ENCODE data around the gene SOCS1.

DNA sequence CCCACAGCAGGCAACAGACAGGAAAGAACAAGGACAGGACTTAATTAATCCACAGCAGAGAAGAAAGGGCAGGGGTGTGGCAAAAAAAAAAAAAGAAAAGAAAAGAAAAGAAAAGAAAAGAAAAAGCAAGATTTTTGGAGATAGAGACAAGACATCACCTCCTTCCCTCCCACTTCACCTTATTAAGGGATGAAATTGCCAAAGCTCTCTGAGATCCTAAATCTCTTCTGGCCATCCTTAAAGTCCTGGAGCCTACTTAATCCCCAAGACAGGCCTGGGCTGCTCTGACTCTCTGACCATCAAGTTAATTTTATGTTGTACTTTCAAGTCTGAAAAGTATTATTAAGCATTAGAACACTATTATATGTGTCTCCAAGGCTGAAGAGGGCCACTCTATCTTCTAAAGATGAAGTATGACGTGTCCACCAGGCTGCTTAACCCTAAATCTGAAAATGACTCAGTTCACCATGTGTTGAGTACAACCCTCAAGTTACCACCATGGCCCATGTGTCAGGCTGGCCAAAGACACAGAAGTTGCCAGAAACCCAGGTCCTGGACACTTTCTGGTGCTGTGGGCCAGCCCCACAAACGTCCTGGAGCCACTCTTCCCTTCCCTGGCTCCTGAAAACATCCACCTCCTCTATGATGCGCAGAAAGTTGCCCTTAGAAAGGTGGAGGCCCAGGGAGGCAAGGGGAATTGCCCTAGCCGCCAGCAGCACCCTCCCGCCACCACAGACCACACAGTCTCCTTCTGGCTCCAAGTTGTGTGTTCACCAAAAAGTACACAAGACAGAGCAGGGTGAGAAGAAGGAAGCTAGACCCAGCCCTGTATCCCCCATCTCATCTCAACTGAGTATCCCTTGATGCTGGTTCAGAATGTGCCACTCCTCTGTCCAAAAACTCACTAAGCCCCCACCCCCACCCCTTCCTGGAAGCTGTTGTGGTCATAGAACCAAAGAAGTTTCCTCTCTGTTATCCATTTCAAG lies 2.7 kb downstream of the SOCS1 start:
- TF ChIP-seq POLR2AphosphoS5 (IDR thresholded peaks at IDR 0.05) = peak in 1 of 3 donors; percentile 35
- TF ChIP-seq, protein P1, sequence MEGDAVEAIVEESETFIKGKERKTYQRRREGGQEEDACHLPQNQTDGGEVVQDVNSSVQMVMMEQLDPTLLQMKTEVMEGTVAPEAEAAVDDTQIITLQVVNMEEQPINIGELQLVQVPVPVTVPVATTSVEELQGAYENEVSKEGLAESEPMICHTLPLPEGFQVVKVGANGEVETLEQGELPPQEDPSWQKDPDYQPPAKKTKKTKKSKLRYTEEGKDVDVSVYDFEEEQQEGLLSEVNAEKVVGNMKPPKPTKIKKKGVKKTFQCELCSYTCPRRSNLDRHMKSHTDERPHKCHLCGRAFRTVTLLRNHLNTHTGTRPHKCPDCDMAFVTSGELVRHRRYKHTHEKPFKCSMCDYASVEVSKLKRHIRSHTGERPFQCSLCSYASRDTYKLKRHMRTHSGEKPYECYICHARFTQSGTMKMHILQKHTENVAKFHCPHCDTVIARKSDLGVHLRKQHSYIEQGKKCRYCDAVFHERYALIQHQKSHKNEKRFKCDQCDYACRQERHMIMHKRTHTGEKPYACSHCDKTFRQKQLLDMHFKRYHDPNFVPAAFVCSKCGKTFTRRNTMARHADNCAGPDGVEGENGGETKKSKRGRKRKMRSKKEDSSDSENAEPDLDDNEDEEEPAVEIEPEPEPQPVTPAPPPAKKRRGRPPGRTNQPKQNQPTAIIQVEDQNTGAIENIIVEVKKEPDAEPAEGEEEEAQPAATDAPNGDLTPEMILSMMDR (IDR thresholded peaks at IDR 0.05 in 8 of 11, conservative IDR thresholded peaks at IDR 0.05 in 3 of 11) = no peak
